ENCODE measurements around the gene VRK3. TPM values are rescaled to one million over a fixed set of nuclear protein-coding genes. Genes with fewer than 3 reads are reported as not detected.
"Not testable (repeated sequence)": the region's sequence is repeated elsewhere in the genome, so short reads cannot be mapped to it uniquely, and the experiment has no call there.

VRK3 gene, protein sequence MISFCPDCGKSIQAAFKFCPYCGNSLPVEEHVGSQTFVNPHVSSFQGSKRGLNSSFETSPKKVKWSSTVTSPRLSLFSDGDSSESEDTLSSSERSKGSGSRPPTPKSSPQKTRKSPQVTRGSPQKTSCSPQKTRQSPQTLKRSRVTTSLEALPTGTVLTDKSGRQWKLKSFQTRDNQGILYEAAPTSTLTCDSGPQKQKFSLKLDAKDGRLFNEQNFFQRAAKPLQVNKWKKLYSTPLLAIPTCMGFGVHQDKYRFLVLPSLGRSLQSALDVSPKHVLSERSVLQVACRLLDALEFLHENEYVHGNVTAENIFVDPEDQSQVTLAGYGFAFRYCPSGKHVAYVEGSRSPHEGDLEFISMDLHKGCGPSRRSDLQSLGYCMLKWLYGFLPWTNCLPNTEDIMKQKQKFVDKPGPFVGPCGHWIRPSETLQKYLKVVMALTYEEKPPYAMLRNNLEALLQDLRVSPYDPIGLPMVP
- 48.2 TPM for polyA plus RNA-seq (ENCODE audit: insufficient read length)
- long read RNA-seq, donor 1, partial matches to known transcripts, result 5 of 11 reads
- long read RNA-seq, donor 1, other reads (novel, unspliced or antisense), result 0 of 11 reads
- long read RNA-seq, donor 2, transcript VRK3-217 (15 exons, 2,126 nt), result major isoform, 7 of 20 reads
- long read RNA-seq, donor 2, partial matches to known transcripts, result 5 of 20 reads
- long read RNA-seq, donor 2, other reads (novel, unspliced or antisense), result 0 of 20 reads
- long read RNA-seq, donor 3, partial matches to known transcripts, result 0 of 8 reads
- long read RNA-seq, donor 3, other reads (novel, unspliced or antisense), result 0 of 8 reads
- long read RNA-seq, donor 4, partial matches to known transcripts, result 0 of 2 reads
- long read RNA-seq, donor 4, other reads (novel, unspliced or antisense), result 0 of 2 reads
- long read RNA-seq, donor 5, transcript VRK3-217 (15 exons, 2,126 nt), result major isoform, 11 of 16 reads
- long read RNA-seq, donor 5, partial matches to known transcripts, result 0 of 16 reads
- long read RNA-seq, donor 5, other reads (novel, unspliced or antisense), result 0 of 16 reads
- long read RNA-seq, donor 6, partial matches to known transcripts, result 0 of 8 reads
- long read RNA-seq, donor 6, other reads (novel, unspliced or antisense), result 0 of 8 reads
- long read RNA-seq, donor 7, transcript VRK3-217 (15 exons, 2,126 nt), result minor isoform, 6 of 15 reads
- long read RNA-seq, donor 7, transcript VRK3-208 (1 exons, 2,197 nt), result major isoform, 7 of 15 reads
- long read RNA-seq, donor 7, partial matches to known transcripts, result 0 of 15 reads
- long read RNA-seq, donor 7, other reads (novel, unspliced or antisense), result 0 of 15 reads
- long read RNA-seq, donor 8, partial matches to known transcripts, result 0 of 5 reads
- long read RNA-seq, donor 8, other reads (novel, unspliced or antisense), result 0 of 5 reads

DNA sequence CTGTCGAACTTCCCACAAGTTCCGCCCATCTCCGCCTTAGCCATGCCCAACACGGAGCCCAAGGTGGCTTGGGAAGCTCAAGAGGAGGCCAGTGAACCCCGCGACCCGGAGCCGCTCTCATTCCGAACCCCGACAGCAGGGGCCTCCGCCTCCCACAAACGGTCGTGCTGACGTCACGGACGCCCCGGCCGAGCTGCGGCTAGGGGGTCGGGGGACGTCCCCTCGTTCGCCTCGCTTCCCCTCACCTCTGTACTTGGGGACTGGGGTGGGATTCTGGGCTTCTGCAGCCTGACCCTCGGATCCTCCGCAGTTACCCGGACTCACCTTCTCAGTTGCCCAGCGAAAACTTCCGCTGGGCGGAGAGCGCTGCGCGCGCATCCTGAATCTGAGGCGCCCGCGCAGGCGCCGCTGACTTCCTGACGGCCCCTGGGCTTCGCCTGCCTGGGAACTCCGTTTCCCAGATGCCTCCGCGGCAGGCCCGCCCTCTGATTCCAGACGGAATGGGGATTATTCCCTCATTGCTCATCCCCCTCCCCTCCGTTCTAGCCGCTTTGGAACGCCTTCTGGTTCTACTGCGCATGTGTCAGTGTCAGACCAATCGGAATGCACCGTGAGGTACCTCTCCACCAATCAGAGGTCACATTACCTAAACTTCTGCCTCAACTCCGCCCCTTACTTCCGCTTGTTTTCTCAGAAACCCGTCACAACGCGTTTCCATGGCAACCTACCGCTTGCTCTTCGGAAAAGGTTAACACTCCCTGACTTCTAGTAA is at the start of gene VRK3:
VRK3 (minus strand) TSS at position 351 of the 772 bp plus-strand sequence. CDS start 9,210 bp downstream, outside the sequence.
- peak; percentile 100 for DNase-seq

DNA sequence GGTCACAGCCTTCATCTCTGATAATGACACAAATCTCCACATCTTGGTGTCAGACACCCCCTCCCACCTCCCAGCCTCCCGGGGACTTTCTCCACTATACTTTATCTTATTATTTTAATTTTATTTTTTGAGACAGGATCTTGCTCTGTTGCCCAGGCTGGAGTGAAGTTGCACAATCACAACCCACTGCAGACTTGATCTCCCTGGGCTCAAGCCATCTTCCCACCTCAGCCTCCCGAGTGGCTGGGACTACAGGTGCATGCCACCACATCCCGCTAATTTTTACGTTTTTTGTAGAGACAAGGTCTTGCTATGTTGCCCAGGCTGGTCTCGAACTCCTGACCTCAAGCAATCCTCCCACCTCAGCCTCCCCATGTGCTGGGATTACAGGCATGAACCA is 43.2 kb upstream of the VRK3 start:
- not testable (repeated sequence) for DNase-seq

DNA sequence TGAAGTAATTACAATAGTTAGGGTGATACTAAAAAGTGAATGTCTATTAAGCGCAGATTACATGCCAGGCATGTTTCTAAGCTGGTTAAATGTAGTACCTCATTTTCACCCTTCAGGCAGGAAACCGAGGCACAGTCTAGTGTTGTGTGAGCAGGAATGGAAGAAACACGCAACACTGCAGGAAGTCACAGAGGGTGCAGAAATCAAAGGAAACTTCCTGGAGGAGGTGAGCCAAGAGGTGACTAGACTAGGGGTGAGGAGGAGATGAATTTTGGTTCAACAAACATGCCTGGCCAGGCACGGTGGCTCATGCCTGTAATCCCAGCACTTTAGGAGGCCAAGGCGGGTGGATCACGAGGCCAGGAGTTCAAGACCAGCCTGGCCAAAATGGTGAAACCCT is 42.4 kb upstream of the VRK3 start:
- DNase-seq, result no peak

DNA sequence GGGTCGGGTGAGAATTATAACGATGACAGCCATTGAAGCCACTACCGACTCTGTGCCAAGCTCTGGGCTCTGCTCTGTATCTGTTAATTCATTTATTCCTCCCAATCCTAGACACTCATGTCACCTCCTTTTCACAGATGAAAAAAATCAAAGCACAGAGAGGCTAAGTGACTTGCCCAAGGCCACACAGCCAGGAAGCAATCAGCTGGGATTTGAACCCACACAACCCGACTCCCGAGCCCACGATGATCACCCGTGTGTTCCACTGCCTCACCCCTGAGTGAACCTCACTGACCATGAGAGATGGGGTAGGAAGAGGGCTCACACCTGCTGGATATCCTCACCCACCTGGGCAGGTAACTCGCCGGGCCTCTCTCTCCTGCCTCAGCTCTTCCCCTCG is 40.8 kb upstream of the VRK3 start:
- no peak for DNase-seq

DNA sequence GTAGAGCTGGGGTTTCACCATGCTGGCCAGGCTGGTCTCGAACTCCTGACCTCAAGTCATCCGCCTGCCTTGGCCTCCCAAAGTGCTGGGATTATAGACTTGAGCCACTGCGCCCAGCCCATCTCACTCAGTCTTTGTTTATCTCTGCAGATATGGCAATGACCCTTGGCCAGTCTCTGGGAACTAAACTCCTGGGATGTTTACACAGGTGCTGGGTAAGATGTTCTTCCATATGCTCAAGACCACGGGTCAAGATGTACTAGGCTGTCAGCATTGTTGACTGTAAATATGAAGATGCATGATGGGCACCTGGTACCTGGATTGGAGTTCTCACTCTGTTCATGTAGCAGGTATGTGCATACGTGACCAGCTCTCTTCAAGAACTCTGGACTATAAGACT is 36.5 kb upstream of the VRK3 start:
- no peak for DNase-seq

DNA sequence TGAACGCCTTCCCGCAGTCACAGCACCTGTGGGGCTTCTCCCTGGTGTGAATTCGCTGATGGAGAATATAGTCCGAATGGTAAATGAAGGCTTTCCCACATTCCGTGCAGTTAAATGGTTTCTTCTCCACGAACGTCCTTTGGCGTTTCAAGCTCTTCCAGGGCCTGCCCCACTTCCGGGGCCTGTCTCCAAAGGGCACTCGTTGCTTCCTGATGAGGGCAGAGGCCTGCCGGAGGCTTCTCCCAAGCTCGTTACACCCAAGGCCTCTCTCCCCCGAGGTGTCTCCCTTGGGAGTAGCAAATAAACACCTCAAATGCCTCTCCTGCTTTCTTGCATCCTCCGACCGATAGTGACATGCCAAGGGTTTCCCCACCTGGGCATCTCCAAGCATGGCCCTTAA is 34.9 kb upstream of the VRK3 start:
- DNase-seq, result no peak

DNA sequence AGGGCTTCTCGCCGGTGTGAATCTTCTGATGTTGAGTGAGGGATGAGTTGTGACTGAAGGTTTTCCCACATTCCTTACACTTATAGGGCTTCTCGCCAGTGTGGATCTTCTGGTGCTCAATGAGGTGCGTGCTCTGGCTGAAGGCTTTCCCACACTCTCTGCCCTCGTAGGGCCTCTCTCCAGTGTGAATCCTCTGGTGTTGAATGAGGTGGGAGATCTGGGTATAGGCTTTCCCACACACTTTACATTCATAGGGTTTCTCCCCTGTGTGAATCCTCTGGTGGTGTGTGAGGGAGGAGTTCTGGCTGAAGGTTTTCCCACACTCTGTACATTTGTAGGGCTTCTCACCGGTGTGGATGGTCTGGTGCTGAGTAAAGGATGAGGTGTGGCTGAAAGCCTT is 33.9 kb upstream of the VRK3 start:
- DNase-seq, result no peak

DNA sequence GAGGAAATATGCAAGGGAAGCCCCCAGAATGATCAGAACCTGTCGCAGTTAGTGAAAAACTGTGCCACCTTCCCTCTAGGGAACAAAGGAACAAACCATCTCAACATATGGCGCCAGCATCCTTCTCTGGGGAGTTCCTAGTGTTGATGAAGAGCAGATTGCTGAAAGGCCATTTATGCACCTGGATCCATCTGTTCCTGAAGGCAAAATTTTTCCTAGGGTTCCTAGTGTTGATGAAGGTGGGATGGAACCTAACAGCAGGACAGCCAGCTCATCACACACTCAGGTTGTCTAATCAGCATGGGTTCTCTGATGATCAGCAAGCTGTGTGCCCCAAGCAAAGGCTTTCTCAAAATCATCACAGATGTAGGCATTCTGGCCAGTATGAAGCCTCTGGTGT is 33.3 kb upstream of the VRK3 start:
- no peak for DNase-seq

DNA sequence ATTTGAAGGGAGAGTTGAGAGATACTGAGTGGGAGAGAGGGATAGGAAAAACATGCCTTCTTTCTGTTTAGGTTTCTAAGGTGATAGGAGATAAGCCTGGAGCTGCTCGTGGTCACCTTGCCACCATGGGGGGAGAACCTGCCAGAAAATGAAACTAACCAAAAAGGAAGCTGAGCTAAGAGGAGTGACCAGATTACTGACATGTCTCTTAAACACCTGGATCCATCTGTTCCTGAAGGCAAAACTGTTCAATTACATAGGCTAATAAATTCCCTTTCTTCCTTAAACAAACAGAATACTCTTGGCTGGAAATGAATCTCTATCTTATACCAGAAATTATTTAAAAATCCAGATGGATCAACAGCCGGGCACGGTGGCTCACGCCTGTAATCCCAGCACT is 27.9 kb upstream of the VRK3 start:
- no peak for DNase-seq

DNA sequence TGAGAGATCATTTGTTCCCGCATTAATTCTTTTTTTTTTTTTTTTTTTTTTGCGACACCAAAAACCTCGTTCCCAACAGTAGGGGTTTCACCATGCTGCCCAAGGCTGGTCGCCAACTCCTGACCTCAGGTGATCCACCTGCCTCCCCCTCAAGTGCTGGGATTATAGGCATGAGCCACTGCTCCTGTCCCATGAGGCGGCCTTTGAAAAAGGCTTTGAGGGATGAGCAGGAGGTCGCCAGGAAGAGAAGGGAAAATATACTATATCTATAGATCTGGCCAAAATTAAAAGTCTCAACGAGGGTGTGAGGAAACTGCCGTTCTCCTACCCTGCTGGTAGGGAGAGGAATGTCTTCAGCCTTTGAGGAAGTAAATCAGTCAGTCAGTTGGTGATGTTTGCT is 26.8 kb upstream of the VRK3 start:
- DNase-seq, result no peak

DNA sequence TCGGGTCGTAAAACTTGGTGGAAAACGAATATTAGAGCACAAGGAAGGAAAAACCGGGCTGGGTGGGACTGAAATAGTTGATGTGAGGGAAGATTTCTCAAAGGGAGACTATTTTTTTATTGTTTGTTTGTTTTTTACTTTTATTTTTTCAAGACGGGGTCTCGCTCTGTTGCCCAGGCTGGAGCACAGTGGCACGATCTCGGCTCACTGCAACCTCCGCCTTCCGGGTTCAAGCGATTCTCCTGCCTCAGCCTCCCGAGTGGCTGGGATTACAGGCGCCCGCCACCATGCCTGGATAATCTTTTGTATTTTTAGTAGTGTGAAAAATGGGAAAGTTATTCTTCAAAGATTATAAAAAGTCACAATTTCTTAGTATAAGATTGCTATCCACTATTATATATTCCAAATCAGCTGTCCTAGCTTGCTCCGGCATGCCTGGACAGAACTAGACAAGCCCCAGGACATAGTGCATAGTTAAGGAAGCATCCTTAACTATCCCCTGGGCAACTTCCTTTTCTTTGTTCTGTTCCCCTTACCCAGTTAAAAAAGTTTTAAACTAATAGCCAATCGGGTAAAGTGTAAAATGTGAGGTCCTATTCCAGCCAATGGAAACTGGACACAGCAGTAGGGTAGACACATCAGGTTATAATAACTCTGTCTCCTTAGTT is 26.2 kb upstream of the VRK3 start:
- not testable (repeated sequence) for DNase-seq

DNA sequence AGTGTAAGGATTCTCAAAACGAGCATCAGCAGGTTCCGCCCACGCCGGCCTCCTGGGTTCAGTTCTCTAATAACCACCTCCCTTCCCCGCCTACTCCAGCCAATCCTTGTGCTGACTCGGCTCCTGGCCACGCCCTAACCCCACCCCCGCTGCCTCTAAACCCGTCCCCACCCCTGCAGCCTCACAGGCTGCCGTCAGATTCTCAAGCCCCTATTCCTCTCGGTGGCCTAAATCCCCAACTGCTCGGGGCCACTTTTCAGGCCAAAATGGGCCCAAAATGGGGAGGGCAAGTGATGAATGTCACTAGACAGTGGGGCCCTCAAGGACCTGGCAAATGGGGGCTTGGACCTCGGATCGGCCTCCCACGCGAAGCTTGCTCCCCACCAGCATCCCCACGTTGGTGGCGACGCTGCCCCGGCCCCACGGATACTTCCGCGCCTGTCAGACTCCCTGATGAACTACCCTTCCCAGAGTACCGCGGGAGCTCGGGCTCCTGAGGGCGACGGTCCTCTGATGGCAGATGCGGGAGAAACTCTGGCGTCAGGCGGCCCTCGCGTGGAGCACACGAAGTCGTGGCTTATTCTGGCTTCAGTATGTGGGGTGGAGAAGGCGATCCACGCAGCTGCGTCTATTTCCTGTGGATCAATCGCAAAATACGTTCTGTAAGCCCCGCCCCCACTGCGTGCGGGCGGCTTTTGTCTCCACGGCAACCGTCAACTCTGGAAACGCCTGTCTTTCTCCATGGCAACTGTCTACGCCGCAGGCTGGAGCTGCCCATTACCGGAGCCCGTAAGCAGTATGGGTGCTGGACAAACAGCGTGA is 25.4 kb upstream of the VRK3 start:
- peak; percentile 83 for DNase-seq

DNA sequence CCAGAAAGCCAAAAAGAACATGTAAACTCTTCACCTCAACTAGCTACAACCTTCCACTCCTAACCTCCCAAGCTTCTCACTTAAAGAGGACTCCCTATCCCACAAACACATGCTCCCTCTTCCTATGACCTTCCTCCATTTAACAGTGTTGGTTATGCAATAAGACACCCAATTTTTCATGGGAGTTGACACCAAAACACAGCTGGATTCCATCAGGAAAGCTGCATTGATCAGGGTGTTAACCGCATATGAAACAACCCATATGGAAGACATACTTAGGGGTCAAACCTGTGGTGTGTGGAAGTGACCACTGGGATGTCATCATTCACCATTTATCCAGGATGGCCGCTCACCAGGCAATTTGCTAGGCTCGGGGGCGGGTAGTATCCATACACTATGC is 22.5 kb upstream of the VRK3 start:
- DNase-seq, result no peak

DNA sequence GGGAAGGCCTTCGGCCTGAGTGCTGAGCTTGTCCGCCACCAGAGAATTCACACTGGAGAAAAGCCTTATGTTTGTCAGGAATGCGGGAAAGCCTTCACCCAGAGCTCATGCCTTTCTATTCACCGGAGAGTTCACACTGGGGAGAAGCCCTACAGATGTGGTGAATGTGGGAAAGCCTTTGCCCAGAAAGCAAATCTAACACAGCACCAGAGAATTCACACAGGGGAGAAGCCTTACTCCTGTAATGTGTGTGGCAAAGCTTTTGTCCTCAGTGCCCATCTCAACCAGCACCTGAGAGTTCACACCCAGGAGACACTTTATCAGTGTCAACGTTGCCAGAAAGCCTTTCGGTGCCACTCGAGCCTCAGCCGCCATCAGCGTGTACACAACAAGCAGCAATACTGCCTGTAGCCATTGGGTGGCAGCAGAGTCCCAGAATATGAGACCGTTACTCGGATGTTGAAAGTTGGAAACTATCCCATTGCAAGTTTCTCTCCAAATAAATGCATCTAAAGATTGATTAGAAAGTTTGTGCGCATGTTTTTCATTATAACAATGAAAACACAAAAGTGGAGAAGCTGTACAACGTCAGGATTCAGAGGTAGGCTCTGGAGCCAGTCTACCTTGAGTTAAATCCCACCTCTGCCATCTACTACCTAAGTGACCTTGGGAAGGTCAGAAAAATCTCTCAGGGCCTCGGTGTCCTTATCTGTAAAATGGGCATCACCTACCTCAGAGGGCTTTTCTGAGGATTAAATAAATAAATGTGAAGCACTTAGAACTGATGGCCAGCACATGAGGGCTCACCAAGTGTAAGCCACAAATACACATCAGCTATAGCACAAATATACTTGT is 21.7 kb upstream of the VRK3 start:
- peak; percentile 66 for DNase-seq

DNA sequence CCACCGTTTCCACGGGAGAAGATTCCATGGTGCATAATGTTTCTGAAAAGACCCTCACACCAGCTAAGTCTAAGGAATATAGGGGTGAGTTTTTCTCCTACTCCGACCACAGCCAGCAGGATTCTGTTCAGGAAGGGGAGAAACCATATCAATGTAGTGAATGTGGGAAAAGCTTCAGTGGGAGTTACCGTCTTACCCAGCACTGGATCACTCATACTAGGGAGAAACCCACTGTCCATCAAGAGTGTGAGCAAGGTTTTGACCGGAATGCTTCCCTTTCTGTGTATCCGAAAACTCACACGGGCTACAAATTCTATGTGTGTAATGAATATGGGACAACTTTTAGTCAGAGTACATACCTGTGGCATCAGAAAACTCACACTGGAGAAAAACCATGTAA is 19.8 kb upstream of the VRK3 start:
- DNase-seq, result no peak

DNA sequence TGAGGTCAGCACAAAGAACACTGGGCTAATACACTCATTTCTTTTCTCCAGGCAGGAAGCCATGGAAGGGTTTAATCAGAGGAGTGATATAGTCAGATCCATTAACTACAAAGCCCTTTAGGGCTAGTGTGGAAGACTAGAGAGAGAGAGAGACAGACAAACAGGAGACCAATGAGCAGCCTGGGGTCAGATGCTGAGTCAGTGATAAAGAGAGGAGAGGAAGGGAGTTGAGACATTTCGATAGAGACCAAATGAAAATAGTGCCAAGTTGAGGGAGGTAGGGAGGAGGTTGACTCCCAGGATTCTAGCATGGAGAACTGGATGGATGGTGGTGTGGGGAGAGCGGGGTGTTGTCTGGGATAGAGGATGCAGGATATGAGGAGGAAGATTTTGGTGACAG is 18.8 kb upstream of the VRK3 start:
- DNase-seq, result no peak

DNA sequence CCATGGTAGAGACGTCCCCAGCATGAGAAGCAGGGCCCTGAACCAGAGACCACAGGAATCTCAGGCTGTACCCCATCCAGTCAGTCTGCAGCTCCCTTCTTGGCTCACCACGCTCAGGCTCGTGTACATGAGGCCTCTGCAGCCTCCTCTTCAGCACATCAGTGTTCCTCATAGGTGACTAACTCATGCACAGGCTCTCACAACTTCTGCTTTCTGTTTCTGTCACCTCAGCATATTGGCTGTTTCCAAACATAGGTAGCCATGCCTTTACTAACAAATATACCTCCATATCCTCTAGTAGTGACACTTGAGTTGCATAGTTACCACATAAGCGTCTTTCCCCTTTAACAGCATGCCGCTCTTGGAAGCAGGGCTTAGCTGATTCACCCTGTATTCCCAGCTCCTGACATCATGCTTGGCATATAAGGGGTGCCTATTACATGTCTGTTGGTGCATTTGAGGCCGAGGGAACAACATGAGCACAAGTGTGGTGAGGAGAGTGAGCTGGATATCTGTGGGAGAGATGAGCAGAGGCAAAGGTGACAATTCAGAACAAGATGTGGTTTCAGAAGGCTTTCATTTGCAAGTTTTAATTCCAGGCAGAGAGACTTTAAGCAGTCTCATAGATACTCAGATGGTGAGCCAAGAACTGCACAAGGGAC is 17.3 kb upstream of the VRK3 start:
- DNase-seq, result no peak

DNA sequence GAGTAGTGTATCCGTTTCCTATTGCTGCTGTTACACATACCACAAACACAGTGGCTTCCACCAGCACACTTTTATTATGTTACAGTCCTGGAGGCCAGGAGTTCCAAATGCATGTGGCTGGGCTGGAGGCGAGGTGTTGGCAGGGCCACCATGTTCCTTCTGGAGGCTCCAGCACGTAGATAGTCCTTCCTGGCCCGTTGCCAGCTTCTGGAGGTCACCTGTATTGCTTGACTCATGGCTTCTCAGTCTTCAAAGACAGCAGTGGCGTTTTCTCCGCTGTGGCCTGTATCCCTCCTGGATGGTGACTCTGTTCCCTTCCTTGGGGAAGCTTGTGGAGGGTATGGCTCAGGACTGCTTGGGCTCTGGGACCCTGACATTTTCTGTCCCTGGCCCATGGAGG is 15.8 kb upstream of the VRK3 start:
- no peak for DNase-seq

All from left kidney (tissue), 8 donors.